Bronchial epithelial cell (primary cell): ENCODE data around the gene ABR. TPM values are rescaled to one million over a fixed set of nuclear protein-coding genes. Genes with fewer than 3 reads are reported as not detected.
"Not testable (repeated sequence)": the region's sequence is repeated elsewhere in the genome, so short reads cannot be mapped to it uniquely, and the experiment has no call there.

Experiments used
- DNase-seq: peaks from one replicate; pipeline ENCODE4 v3.0.0-alpha.2; 2010; ENCODE audit warnings: low read depth
- FAIRE-seq: peaks from 2 replicates; lab custom pipeline; 2011; peaks lifted over from hg19 to GRCh38; lab: Jason Lieb, UNC
- H3K27me3 ChIP-seq: 2 replicates; pipeline ENCODE4 v1.5.1; 2011; ENCODE audit warnings: low read length; ENCODE audit not compliant: control insufficient read depth, insufficient read depth
- H3K36me3 ChIP-seq: 2 replicates; pipeline ENCODE4 v1.5.1; 2011; ENCODE audit warnings: low read length; ENCODE audit not compliant: control insufficient read depth, insufficient read depth
- H3K4me3 ChIP-seq: 2 replicates; pipeline ENCODE4 v1.5.1; 2011; ENCODE audit warnings: mild to moderate bottlenecking, low read depth, low read length, control low read depth
- CTCF ChIP-seq: IDR thresholded peaks from 2 replicates; pipeline ENCODE4 v1.5.1; 2011; ENCODE audit warnings: mild to moderate bottlenecking, moderate library complexity, low read length, control low read depth, inconsistent platforms; ENCODE audit not compliant: insufficient read depth, severe bottlenecking
- total RNA-seq: library from RNA; depleted of rRNA; stranded (reverse); fragments of >200 nt; gene quantifications from 2 replicates; pipeline ENCODE4 v1.2.1, GENCODE V29; 2014

The ABR gene
- total RNA-seq, 1 donor from 2014 or later, result 18.7 TPM

DNA sequence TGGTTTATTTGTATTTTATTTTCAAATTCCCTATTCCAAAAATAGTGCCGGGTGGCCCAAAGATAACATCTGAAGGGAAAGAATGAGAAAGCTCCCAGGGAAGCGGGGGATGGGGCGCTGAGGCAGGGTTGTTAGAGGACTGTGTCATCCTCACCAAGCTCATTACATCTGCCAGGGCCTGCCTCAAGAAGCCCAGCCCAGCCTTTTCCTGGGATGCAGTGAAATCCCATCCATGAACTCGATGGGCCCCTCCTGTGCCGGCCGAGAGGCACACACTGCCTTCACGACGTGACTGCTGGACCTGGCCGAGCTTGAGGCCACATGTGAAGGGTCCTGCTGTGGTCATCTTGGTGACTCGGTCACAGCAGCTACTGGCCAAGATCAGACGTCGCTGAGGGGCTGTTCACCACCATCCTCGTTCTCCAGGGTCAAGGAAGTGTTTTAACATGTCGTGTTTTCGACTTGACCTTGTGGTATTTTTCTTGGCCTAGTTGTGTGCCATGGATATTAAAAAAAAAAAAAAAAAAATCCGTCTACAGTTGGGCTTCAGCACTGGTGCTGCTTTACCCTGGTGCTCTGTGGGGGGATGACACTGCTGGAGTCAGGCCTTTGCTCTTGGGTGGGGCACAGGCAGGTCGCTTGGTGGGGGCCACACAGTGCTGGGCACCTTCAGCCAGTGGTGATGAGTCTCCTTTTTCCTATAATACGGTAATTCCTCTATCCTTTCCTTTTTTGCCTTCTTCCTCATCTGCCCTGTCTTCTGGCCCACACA lies 178.0 kb downstream of the ABR start:
- H3K4me3 ChIP-seq, result no peak overlapping the region
- no peaks in the 10 kb centered on the region for H3K27me3 ChIP-seq
- no peak for TF ChIP-seq CTCF
- DNase-seq (no peak), FAIRE-seq (no peak)
- H3K36me3 ChIP-seq, result peaks cover 31% of the 10 kb centered on the region

DNA sequence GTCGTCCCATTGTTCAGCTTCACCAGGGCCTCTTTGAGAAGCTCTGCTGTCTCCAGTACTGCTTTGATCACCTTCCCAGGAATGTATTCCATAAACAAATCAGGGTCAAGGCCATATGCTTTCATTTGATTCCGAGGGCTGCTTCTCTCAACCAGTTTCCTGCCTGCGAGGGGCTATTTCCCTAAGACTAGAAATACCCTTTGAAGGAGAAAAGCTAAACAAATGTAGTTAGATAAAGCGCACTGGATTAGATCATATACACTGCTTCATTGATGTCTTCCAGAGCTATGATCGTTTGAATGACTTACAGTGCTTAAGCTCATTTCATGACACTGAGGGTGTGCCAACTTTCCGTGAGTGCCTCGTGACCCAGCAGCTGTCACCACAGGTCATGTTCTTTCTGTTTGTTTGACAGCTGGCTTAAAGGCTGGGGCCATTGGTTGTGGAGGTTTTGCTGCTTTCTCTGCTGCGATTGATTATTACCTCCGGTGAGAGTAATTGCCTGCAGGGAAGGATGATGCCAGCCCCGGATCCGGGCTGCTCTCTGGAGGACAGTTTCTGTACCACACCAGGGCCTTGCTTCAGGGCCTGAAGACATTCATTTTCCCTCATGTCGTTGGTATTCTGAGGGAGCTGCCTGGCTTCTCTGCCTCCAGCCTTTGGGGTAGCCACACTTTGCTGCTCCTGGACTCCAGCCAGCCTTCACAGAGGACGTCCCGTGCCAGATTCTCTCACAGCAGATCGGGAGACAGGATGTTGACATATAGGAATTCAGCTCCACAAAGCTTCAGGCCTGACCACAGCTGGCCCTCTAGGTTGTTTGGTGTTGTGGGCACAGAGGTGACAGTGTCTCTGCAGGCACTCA lies 179.0 kb downstream of the ABR start:
- no peak overlapping the region for H3K4me3 ChIP-seq
- no peak for FAIRE-seq

GRCh38 chr17:998111-998510 lies 181.7 kb downstream of the ABR start:
- FAIRE-seq, result no peak
- no peak for DNase-seq
- TF ChIP-seq CTCF, result no peak
- peak overlapping the region; percentile 99 for H3K4me3 ChIP-seq
- H3K36me3 ChIP-seq, result peaks cover 17% of the 10 kb centered on the region
- no peaks in the 10 kb centered on the region for H3K27me3 ChIP-seq

More for the DNA sequence above, 179.0 kb downstream of the ABR start:
- DNase-seq, result no peak
- Histone ChIP-seq H3K36me3 (peaks cover 28% of the 10 kb centered on the region), H3K27me3 (no peaks in the 10 kb centered on the region)
- TF ChIP-seq CTCF, result no peak

GRCh38 chr17:996554-997344 lies 183.0 kb downstream of the ABR start, which contains the start of gene TIMM22:
Gene TIMM22 (plus strand): TSS chr17:997129. CDS start chr17:997143, 14 bp downstream.
- Histone ChIP-seq H3K36me3 (peaks cover 10% of the 10 kb centered on the region), H3K27me3 (no peaks in the 10 kb centered on the region), H3K4me3 (peak within 1 kb of the TSS; percentile 99)
- TF ChIP-seq CTCF, result peak; percentile 95
- no peak for FAIRE-seq
- peak; percentile 86 for DNase-seq

DNA sequence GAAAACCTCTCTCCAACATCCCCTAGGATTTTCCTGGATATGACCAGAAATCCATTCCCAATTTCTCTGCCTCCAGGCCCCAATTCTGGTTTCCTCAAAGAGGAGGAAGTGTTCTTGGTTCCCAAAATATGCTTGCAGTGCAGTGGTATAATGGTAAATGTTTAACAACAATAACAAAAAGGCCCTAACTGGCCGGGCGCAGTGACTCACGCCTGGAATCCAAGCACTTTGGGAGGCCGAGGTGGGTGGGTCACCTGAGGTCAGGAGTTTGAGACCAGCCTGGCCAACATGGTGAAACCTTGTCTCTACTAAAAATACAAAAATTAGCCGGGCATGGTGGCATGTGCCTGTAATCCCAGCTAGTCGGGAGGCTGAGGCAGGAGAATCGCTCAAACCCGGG lies 184.5 kb downstream of the ABR start:
- H3K27me3 ChIP-seq, FAIRE-seq, H3K4me3 ChIP-seq, DNase-seq, H3K36me3 ChIP-seq: not testable (repeated sequence)
